K562 (cell line): ENCODE measurements around the gene HBEGF. TPM values are rescaled to one million over a fixed set of nuclear protein-coding genes. Genes with fewer than 3 reads are reported as not detected.

Source experiments
- ATAC-seq: fragments of 200-7000 bp; cut with Tn5 transposase; 3 replicates; pipeline ENCODE4 v1.9.1; 2020; ENCODE audit warnings: moderate library complexity
- BruUV-seq: library from RNA; stranded (reverse); fragments of 400-500 nt; replicated peaks from 2 replicates; lab custom pipeline; 2021; lab: Mats Ljungman, UMichigan
- CTCF ChIA-PET: fragments of 300-600 bp; formaldehyde crosslinking; extraction: SDS; loops from one replicate; lab custom pipeline; 2021; ENCODE audit warnings: low intra/inter-chr PET ratio; lab: Yijun Ruan, JAX
- POLR2A ChIA-PET: fragments of 300-600, 350-650 bp; sonication (Branson Sonifier 250); formaldehyde crosslinking; extraction: SDS; loops from one replicate; lab custom pipeline; 2021; ENCODE audit warnings: antibody characterized with exemption, inconsistent platforms; lab: Yijun Ruan, JAX
- DNase-seq, 4 experiments: peaks; one replicate each; pipeline versions ENCODE4 v3.0.0 to v3.0.0-alpha.2; 2011 to 2018; ENCODE audit warnings: low spot score in 3 of 4, mixed read lengths in 3 of 4; ENCODE audit errors: extremely low read depth in 1 of 4
- FAIRE-seq: peaks from 2 replicates; lab custom pipeline; 2011; peaks lifted over from hg19 to GRCh38; lab: Jason Lieb, UNC
- H2AFZ ChIP-seq: 2 replicates; pipeline ENCODE4 v1.6.0; 2011; ENCODE audit warnings: low read depth, low read length, control low read depth, inconsistent platforms
- H3K27ac ChIP-seq: fragments of 200-600 bp; 3 replicates; pipeline ENCODE4 v1.8.0; 2011; ENCODE audit warnings: low read depth, mild to moderate bottlenecking, control low read depth, inconsistent platforms, low read length, moderate library complexity, mixed read lengths; ENCODE audit errors: extremely low read depth
- H3K27me3 ChIP-seq, 2 experiments: fragments of 300-600 bp in 1 of 2; 2 replicates in 1 of 2; 3 replicates in 1 of 2; pipeline versions ENCODE4 v1.6.0 to v1.8.0; 2011; ENCODE audit warnings: inconsistent platforms in 2 of 2, low read length in 2 of 2, mild to moderate bottlenecking in 1 of 2, mixed read lengths in 1 of 2, moderate library complexity in 1 of 2; ENCODE audit not compliant: control insufficient read depth in 2 of 2, insufficient read depth in 2 of 2
- H3K36me3 ChIP-seq: fragments of 300-600 bp; 3 replicates; pipeline ENCODE4 v1.8.0; 2011; ENCODE audit warnings: mild to moderate bottlenecking, low read length, inconsistent platforms; ENCODE audit not compliant: control insufficient read depth, insufficient read depth
- H3K4me1 ChIP-seq, 2 experiments: fragments of 200-600 bp in 1 of 2; replicated peaks in 1 of 2; 2 replicates in 1 of 2; 3 replicates in 1 of 2; pipeline versions ENCODE4 v1.5.1 to v1.8.0; 2011; ENCODE audit warnings: inconsistent platforms in 2 of 2, low read length in 2 of 2, mild to moderate bottlenecking in 1 of 2, mixed read lengths in 1 of 2, moderate library complexity in 1 of 2; ENCODE audit not compliant: control insufficient read depth in 2 of 2, insufficient read depth in 2 of 2
- H3K4me2 ChIP-seq: 2 replicates; pipeline ENCODE4 v1.6.1; 2011; ENCODE audit warnings: low read length, control low read depth, inconsistent platforms, mixed read lengths; ENCODE audit not compliant: insufficient read depth
- H3K4me3 ChIP-seq: fragments of 200-600 bp; sonication (generic), shearing (Covaris generic); 2 replicates; pipeline ENCODE4 v1.5.1; 2016; ENCODE audit warnings: control low read depth, inconsistent platforms
- H3K79me2 ChIP-seq: fragments of 200-600 bp; 3 replicates; pipeline ENCODE4 v1.8.0; 2011; ENCODE audit warnings: low read length, inconsistent platforms; ENCODE audit not compliant: control insufficient read depth, insufficient read depth
- H3K9ac ChIP-seq, 2 experiments: 2 replicates each; pipeline versions ENCODE4 v1.6.0 to v1.6.1; 2011; ENCODE audit warnings: low read depth in 2 of 2, low read length in 2 of 2, control low read depth in 1 of 2, inconsistent platforms in 1 of 2, mild to moderate bottlenecking in 1 of 2, mixed read lengths in 1 of 2; ENCODE audit not compliant: insufficient read depth in 1 of 2
- H3K9me1 ChIP-seq: one replicate; pipeline ENCODE4 v1.6.0; 2011; ENCODE audit warnings: inconsistent platforms, mild to moderate bottlenecking, low read length, moderate library complexity; ENCODE audit not compliant: control insufficient read depth, insufficient read depth
- H3K9me3 ChIP-seq: replicated peaks from 2 replicates; pipeline ENCODE4 v1.5.1; 2011; ENCODE audit warnings: low read depth, low read length, inconsistent platforms; ENCODE audit not compliant: control insufficient read depth, insufficient read depth
- H4K20me1 ChIP-seq: replicated peaks from 2 replicates; pipeline ENCODE4 v1.6.1; 2011; ENCODE audit warnings: low read length, inconsistent platforms, mixed read lengths; ENCODE audit not compliant: control insufficient read depth, insufficient read depth
- ATF7 ChIP-seq: fragments of 450-650 bp; IDR thresholded peaks from 2 replicates; pipeline ENCODE4 v1.7.1; 2014; ENCODE audit warnings: mild to moderate bottlenecking, moderate library complexity
- CAMTA2 ChIP-seq: fragments of 250-450 bp; sonication (Bioruptor Pico); conservative IDR thresholded peaks from 2 replicates; pipeline ENCODE4 v1.5.1; 2022
- CEBPB ChIP-seq: fragments of 450-650 bp; IDR thresholded peaks from 2 replicates; pipeline ENCODE4 v1.6.1; 2016; ENCODE audit warnings: missing genetic modification characterization, missing compliant biosample characterization
- CEBPG ChIP-seq, 3 experiments: fragments of 200-800 bp in 1 of 3; sonication (Bioruptor generic) in 1 of 3; sonication (generic) in 1 of 3; formaldehyde crosslinking in 1 of 3; IDR thresholded peaks in 2 of 3; conservative IDR thresholded peaks in 1 of 3; 2 replicates each; pipeline versions ENCODE4 v1.6.1 to v1.8.0; 2016 to 2022; ENCODE audit warnings: missing compliant biosample characterization in 2 of 3, missing genetic modification characterization in 2 of 3, mild to moderate bottlenecking in 1 of 3, missing genetic modification reagents in 1 of 3
- LEF1 ChIP-seq: fragments of 450-650 bp; IDR thresholded peaks from 2 replicates; pipeline ENCODE4 v1.6.1; 2016; ENCODE audit warnings: mild to moderate bottlenecking
- SETDB1 ChIP-seq: IDR thresholded peaks from one replicate; pipeline ENCODE4 v1.6.1; 2012; ENCODE audit warnings: low read length, control low read depth, inconsistent platforms
- SIX5 ChIP-seq, 2 experiments: IDR thresholded peaks; 2 replicates each; pipeline ENCODE4 v1.6.1; 2011; ENCODE audit warnings: low read length in 2 of 2, borderline replicate concordance in 1 of 2, low read depth in 1 of 2, mild to moderate bottlenecking in 1 of 2, moderate library complexity in 1 of 2; ENCODE audit not compliant: insufficient read depth in 1 of 2
- WGBS: fragments of 100-300 bp; shearing (Covaris generic); methylation state at CpG from one replicate; pipeline ENCODE4 v1.1.6; 2016; ENCODE audit warnings: low coverage, mixed read lengths; ENCODE audit not compliant: insufficient coverage; ENCODE audit errors: missing lambda C conversion rate; 5-methylcytosine and 5-hydroxymethylcytosine counted together
- in situ Hi-C: fragments of 300-500 bp; cut with MboI; formaldehyde crosslinking; loops from 4 replicates; pipeline ENCODE4 v1.15.0; 2018; ENCODE audit warnings: inconsistent platforms, mixed read lengths
- intact Hi-C: fragments of 100-400 bp; cut with micrococcal nuclease; formaldehyde crosslinking; loops from 2 replicates; pipeline ENCODE4 v1.14.2; 2022
- polyA plus RNA-seq, 8 experiments: library from polyadenylated mRNA; depleted of rRNA in 4 of 8; stranded (reverse) in 5 of 8; unstranded in 3 of 8; fragments of >200 nt; fragmentation: Nextera tagmentation in 2 of 8; fragmentation: Illumina TruSeq in 1 of 8; extraction: Ambion mirVana in 2 of 8; extraction: Trizol in 1 of 8; gene quantifications; 2 replicates each; pipeline versions ENCODE4 v1.2.1 to v1.2.3, GENCODE V29; 2011 to 2014; ENCODE audit warnings: inconsistent platforms in 1 of 8, missing spikeins in 1 of 8
- total RNA-seq, 7 experiments: library from RNA; depleted of rRNA in 6 of 7; stranded (reverse); fragments of >200 nt in 6 of 7; fragmentation: Illumina TruSeq in 2 of 7; extraction: Trizol in 2 of 7; gene quantifications; 2 replicates each; pipeline versions ENCODE4 v1.2.1 to v1.2.3, GENCODE V29; 2011 to 2021; ENCODE audit warnings: low replicate concordance in 1 of 7
- TF ChIP-seq, protein P1 (sequence below): fragments of 450-650 bp; IDR thresholded peaks from 2 replicates; pipeline ENCODE4 v1.6.1; 2017; ENCODE audit warnings: antibody characterized with exemption
- TF ChIP-seq, protein P2 (sequence below), 2 experiments: fragments of 450-650 bp in 1 of 2; sonication (generic) in 1 of 2; formaldehyde crosslinking in 1 of 2; IDR thresholded peaks in 1 of 2; conservative IDR thresholded peaks in 1 of 2; 2 replicates each; pipeline versions ENCODE4 v1.6.1 to v1.8.1; 2016 to 2023; ENCODE audit warnings: mild to moderate bottlenecking in 2 of 2, moderate library complexity in 2 of 2, inconsistent platforms in 1 of 2, missing genetic modification reagents in 1 of 2

HBEGF gene
- total and polyA plus RNA-seq, 9 of the 15 experiments (the other 6 are each of a cell fraction or from before 2014, with no cell fraction given) = 0.11 to 1.1 (median 0.60) TPM

DNA sequence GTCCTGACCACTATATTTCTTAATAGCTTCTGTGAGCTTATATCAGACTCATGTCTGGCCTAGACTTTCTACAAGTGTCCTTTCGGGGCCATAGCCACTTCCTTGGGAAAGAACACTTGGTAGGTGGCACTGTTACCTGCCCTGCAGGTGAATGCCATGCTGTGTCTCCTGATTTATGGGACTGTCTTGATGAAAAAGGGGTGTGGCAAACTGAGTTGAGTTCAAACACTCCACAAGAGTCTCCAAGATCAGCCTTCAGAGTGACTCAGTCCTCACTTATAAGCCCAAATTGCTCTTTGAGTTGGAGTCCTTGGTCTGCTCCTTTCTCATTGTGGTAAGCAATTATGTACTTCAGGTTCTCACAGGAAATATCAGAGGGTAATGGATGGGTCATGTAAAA lies 45.3 kb upstream of the HBEGF start:
- BruUV-seq = no TSS peak
- Histone ChIP-seq H3K9me1 (no peaks in the 10 kb centered on the region), H4K20me1 (no peaks in the 10 kb centered on the region), H3K27me3 (no peaks in the 10 kb centered on the region), H3K9ac (no peak overlapping the region), H3K79me2 (no peaks in the 10 kb centered on the region), H3K4me3 (no peak overlapping the region), H2AFZ (no peak overlapping the region), H3K4me2 (no peak overlapping the region), H3K36me3 (no peaks in the 10 kb centered on the region), H3K27ac (no peak overlapping the region), H3K9me3 (no peaks in the 10 kb centered on the region), H3K4me1 (no peaks in the 10 kb centered on the region; a peak in 1 of 5 replicates)
- in situ Hi-C loops = no loop called here
- intact Hi-C loops = no loop called here
- ChIA-PET POLR2A (interaction anchor here (0.9 kb wide), 1 partner anchor 9 kb away, joined by 3 read pairs; no protein-coding TSS in a partner anchor), CTCF (no interaction called here)
- FAIRE-seq (no peak), DNase-seq (no peak), ATAC-seq (peak; percentile 40)
- 67% methylated on average over 1 of the region's 1 CpG for WGBS
- TF ChIP-seq CEBPG (CRISPR knock-in tag; IDR thresholded peaks at IDR 0.05) (no peak), CEBPG (tag; conservative IDR thresholded peaks at IDR 0.05 in 1 of 2, IDR thresholded peaks at IDR 0.05 in 1 of 2) (peak in 1 of 2 experiments; percentile 6; a peak in 1 of 4 replicates), SETDB1 (no peak)

DNA sequence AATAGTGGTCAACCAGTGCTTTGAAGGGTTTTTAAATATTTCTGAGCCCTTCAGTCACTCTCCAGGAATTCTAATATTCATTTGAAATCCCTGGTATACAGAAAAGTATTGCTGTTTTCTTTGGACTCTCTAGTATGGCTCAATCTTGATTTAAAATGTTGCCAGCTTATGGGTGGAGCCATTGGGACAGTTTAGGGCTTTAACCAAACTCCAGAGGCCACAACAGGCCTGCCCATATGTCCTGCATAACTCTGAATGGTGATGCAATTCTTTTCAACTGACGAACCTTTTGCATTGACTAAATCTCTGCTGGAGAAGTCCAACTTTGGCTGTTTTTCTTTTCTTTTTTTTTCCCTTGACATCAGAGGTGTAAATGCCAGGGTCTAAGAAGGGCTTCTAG lies 44.9 kb upstream of the HBEGF start:
- ATAC-seq = peak; percentile 73
- TF ChIP-seq ATF7 = no peak
- TF ChIP-seq CEBPB (tag) = peak; percentile 35; the same call in 1 of the 2 replicates
- TF ChIP-seq, protein P1, sequence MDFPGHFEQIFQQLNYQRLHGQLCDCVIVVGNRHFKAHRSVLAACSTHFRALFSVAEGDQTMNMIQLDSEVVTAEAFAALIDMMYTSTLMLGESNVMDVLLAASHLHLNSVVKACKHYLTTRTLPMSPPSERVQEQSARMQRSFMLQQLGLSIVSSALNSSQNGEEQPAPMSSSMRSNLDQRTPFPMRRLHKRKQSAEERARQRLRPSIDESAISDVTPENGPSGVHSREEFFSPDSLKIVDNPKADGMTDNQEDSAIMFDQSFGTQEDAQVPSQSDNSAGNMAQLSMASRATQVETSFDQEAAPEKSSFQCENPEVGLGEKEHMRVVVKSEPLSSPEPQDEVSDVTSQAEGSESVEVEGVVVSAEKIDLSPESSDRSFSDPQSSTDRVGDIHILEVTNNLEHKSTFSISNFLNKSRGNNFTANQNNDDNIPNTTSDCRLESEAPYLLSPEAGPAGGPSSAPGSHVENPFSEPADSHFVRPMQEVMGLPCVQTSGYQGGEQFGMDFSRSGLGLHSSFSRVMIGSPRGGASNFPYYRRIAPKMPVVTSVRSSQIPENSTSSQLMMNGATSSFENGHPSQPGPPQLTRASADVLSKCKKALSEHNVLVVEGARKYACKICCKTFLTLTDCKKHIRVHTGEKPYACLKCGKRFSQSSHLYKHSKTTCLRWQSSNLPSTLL = no peak
- no peak for TF ChIP-seq SIX5 (IDR thresholded peaks at IDR 0.05; ENCODE audit: borderline replicate concordance in 1 of 2, insufficient read depth in 1 of 2, low read depth in 1 of 2, low read length in 2 of 2)
- no peak for TF ChIP-seq CEBPG (CRISPR knock-in tag; IDR thresholded peaks at IDR 0.05)
- TF ChIP-seq CEBPG (tag; conservative IDR thresholded peaks at IDR 0.05 in 1 of 2, IDR thresholded peaks at IDR 0.05 in 1 of 2) = peak; percentile 73 to 86
- TF ChIP-seq, protein P2, sequence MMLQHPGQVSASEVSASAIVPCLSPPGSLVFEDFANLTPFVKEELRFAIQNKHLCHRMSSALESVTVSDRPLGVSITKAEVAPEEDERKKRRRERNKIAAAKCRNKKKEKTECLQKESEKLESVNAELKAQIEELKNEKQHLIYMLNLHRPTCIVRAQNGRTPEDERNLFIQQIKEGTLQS (IDR thresholded peaks at IDR 0.05) = peak; percentile 89
- TF ChIP-seq, protein P2 (CRISPR knock-in tag; conservative IDR thresholded peaks at IDR 0.05) = no peak
- TF ChIP-seq CAMTA2 = no peak
- no peak for TF ChIP-seq LEF1
- no peak overlapping the region for H3K4me3 ChIP-seq
- H3K79me2 ChIP-seq = no peaks in the 10 kb centered on the region
- no peak for FAIRE-seq
- no peak overlapping the region for H3K4me2 ChIP-seq
- ChIA-PET POLR2A (interaction anchor here (0.9 kb wide), 1 partner anchor 9 kb away, joined by 3 read pairs; no protein-coding TSS in a partner anchor), CTCF (no interaction called here)
- H2AFZ ChIP-seq = no peak overlapping the region
- H3K36me3 ChIP-seq = no peaks in the 10 kb centered on the region
- intact Hi-C loops (no loop called here), in situ Hi-C loops (no loop called here)
- no peak overlapping the region for H3K9ac ChIP-seq
- H3K27ac ChIP-seq = no peak overlapping the region
- no peaks in the 10 kb centered on the region; a peak in 1 of 5 replicates for H3K4me1 ChIP-seq
- H3K9me3 ChIP-seq = no peaks in the 10 kb centered on the region
- DNase-seq = no peak
- WGBS = 36% methylated on average over 1 of the region's 1 CpG
- H4K20me1 ChIP-seq = no peaks in the 10 kb centered on the region
- BruUV-seq = no TSS peak
- H3K9me1 ChIP-seq = no peaks in the 10 kb centered on the region
- H3K27me3 ChIP-seq = no peaks in the 10 kb centered on the region
